Smooth muscle cell of the umbilical artery (primary cell): ENCODE data around the gene FADS6. TPM values are rescaled to one million over a fixed set of nuclear protein-coding genes. Genes with fewer than 3 reads are reported as not detected.

Source experiments
- total RNA-seq: library from RNA; depleted of rRNA; stranded (reverse); fragments of >200 nt; gene quantifications from 2 replicates; pipeline ENCODE4 v1.2.3, GENCODE V29; 2014

The FADS6 gene, protein sequence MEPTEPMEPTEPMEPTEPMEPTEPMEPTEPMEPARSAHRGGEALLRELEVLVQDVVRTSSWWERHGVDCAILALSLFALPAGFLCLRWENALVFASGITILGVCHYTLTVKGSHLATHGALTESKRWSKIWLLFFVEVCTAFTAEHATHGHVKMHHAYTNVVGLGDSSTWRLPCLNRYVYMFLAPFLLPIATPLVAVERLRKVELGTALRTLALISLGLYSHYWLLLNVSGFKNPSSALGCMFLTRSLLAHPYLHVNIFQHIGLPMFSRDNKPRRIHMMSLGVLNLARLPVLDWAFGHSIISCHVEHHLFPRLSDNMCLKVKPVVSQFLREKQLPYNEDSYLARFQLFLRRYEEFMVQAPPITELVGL
- total RNA-seq: not detected in 2 replicates

DNA sequence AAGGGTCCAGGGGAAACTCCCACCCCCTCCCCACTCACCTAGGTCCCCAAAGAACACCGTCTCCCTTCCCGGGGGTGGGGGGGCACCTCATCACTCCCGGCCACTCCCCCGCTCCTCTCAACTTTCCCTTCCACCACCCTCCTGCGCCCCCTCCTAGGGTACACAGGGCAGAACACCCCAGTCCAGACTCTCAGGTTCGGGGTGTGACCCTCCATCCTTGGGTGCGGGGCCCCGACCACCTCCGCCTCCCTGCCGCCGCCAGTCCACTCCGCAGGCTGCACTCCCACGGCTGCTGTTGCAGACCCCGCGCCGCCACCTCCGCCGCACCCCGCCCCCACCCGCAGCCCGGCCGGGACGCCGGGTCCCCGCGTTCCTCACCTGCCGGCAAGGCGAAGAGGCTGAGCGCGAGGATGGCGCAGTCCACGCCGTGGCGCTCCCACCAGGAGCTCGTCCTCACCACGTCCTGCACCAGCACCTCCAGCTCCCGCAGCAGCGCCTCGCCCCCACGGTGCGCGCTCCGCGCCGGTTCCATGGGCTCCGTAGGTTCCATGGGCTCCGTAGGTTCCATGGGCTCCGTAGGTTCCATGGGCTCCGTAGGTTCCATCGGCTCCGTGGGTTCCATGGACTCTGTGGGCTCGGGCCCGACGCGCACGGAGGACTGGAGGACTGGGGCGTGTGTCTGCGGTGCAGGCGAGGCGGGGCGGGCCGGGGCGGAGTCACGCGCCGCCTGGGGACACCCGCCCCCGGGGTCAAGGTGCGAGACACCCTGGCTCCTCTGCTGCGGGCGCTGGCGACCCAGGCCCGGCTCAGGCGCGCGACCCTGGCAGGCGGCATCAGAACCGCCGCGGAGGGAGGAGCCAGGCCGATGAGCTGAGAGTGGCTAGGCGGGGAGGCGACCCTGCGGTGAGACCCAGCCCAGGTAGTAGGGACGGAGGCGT, at the start of gene FADS6:
TSS of gene FADS6 (minus strand) at position 660 of the 938 bp plus-strand sequence. CDS start at position 622, 38 bp downstream.

DNA sequence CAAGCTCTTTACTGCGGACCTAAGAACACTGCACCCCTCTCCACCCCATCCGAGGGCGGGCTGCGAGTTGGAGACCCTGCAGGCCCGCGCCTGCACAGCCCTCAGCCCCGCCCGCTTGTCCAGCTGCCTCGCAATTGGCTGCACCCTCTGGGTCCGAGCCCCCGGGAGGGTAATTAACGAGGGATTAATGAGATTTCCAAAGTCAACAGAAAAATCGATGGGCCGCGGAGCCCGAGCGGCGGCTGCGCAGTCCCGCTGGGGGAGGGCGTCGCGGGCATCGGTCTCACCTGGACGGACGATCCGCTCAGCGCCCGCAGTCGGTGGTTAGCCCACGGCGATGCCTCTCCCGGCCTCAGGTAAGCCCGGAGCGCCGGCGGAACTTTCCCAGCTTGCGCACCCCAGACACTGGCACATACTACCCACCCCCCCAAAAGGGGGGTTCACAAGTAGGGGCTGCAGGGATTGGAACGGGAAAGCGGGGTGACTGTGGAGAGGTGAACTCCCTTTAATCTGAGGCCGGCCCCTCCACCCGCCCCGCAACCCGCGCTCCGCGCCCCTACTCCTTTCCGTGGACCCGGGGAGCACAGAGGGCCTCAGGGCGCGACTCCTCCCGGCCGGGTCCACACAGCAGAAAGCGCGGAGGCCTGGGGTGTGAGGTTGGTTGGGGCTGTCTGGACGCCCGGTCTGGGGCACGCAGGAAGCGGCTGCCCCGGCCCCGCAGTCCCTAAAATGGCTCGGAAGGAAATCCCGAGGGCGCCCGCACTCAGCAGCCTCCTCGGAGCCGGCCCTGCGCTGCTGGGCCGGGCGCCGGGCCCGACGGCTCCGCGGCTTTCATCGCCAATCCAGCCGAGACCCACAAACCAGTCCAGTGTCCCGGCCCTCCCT, 42.4 kb upstream of the FADS6 start, which contains the start of gene OTOP3:
TSS of gene OTOP3 (plus strand) at position 314 of the 885 bp plus-strand sequence. CDS start at position 338, 24 bp downstream.

DNA sequence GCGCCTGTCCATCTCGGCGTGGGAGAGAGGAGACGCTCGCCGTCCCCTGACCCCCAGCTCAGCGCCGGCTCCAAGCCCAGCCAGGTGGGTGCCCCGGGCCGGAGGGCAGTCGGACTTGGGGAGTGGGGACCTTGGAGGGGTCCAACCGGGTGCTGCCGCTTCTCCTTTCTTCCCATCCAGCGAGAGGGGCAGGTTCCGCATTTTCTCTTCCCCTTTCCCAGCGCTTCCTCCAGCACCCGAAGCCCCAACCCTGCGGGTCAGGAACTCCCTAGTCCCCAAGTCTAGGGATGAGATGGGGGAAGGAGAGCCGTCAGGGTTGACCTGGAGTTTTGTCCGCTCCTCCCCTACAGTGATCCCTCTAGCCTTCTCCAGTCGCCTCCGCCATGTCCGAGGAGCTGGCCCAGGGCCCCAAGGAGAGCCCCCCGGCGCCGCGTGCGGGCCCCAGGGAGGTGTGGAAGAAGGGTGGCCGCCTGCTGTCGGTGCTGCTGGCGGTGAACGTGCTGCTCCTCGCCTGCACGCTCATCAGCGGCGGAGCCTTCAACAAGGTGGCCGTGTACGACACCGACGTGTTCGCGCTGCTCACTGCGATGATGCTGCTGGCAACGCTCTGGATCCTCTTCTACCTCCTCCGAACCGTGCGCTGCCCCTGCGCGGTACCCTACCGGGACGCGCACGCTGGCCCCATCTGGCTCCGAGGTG, 31.0 kb upstream of the FADS6 start, which contains the start of gene OTOP2:
TSS of gene OTOP2 (plus strand) at position 24 of the 699 bp plus-strand sequence. CDS start at position 384, 360 bp downstream.

DNA sequence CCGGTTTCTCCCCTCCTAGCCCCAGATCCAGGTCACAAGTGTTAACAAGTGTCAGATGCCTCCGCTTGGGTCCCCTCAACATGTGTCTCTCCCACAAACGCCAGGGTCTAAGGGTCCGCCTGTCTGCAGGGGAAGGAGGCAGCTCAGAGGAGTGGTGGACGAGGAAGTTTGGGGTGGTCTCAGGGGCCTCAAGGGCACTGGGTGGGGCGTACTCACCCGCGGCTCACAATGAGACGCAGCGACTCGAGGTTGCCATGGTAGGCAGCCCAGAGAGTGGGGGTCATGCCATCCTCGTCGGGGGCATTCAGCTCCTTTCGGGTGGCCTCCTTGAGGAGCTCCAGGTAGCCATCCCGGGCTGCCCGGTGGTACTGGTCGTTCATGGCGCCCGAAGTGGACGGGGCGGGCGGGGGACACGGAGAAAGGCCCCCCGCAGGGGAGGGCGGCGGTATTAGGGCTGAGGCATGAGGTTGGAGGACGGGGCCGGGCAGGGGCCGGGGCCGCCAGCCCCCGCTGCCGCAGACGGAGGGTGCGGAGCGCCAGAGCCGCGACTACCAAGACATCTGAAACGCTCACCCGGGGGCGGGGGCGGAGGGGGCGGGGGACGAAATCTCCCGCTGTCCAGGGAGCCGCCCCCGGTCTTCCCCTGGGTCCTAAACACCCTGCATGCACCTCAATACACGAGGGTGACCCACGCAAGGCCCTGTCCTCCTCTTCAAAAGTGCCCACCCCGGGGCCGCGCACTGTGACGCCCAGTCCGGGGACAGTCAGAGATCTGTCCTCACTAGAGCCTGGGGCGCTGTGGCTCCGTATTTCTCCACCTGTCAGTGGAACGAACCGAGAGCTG, 29.5 kb upstream of the FADS6 start, which contains the start of gene USH1G:
TSS of gene USH1G (minus strand) at position 562 of the 844 bp plus-strand sequence. CDS start at position 380, 182 bp downstream.

DNA sequence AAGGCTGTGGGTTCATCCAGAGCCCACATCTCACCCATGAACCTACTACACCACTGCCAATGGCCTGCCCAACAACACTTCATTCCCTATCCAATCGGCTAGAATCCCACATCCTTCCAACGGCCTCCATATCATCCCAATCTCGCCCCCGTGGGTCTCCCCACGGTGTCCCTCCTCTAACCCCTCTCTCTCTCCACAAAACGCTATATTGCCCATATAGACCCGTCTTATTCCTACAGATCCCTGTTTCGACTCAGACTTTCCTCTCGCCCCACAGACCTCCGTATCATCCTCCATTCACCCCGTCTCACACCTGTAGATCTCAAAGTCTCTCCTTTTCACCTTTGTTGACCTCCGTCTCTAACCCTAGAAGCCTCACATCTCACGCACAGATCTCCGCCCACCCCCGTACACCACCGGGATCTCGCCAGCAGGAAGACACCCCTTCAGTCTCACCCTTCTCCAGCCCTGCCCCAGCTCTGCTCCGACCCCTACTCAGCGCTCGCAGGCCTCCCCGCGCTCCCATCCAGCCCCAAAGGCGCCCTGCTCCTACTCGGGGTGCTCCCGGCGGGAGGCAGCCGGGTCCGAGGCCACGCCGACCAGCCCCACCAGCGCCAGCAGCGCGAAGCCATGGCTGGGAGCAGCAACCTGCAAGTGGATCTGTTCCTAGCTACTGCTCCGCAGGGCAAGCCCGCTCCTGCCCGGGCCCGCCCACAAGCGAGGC, 21.0 kb downstream of the FADS6 start, which contains the start of gene FDXR:
TSS of gene FDXR (minus strand) at position 682 of the 724 bp plus-strand sequence. CDS start at position 632, 50 bp downstream.

DNA sequence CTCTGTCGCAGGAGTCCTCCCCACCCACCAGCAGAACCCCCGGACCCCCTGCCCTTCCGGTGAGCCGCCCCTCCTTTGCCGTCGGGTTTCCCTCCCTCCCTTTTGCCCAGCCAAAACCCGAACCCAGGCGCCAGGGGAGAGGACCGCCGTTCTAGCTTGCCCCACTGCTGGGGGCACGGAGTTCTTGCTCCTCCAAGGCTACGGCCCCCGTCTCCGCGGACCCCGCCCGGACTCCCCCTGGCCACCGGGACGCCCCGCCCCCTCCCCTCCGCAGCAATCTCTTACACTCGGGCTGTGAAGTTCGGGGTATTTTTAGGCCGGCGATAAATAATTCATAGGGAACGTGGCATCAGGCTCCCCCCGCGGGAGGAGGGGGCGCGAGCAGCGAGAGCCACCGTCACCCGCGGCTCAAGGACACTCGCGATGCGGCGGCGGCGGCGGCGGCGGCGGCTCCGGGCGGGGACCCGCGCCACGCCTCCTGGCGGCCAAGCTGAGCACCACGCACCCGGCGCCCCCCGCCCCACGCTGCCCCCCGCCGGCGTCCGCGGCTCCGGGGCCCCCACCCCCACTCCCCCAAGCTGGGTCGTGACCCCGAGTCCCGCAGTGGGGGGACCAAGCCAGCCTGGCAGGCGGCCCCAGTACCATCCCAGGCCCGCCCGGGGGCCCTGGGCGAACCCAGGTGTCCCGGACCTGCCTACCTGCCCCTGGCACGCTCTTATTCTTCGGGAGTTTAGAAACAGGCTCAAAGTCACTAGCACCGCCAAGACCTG, 33.8 kb downstream of the FADS6 start, which contains the start of gene GRIN2C:
TSS of gene GRIN2C (minus strand) at position 427 of the 770 bp plus-strand sequence. CDS start 4,793 bp downstream, outside the sequence.

Other genes starting within 250 kb of the FADS6 start
- gene CD300LF, start 180.7 kb downstream of the FADS6 start, total RNA-seq: not detected in 2 replicates
- gene RAB37, start 156.4 kb downstream of the FADS6 start, total RNA-seq: 0.23 and 0.30 TPM in 2 replicates
- gene NHERF1, start 145.0 kb downstream of the FADS6 start, total RNA-seq: 14.6 and 37.0 TPM in 2 replicates
- 55.5 and 64.7 TPM in 2 replicates for gene NAT9, start 117.3 kb downstream of the FADS6 start, total RNA-seq
- gene GRIN2C, start 33.7 kb downstream of the FADS6 start, total RNA-seq: 0.18 and 0.30 TPM in 2 replicates
- 45.0 and 52.9 TPM in 2 replicates for gene FDXR, start 20.6 kb downstream of the FADS6 start, total RNA-seq
- gene USH1G, start 29.6 kb upstream of the FADS6 start, total RNA-seq: not detected in 2 replicates
- gene OTOP2, start 30.6 kb upstream of the FADS6 start, total RNA-seq: not detected in 2 replicates
- not detected in 2 replicates for gene OTOP3, start 42.3 kb upstream of the FADS6 start, total RNA-seq
- 0.18 and 0.30 TPM in 2 replicates for gene HID1, start 79.1 kb upstream of the FADS6 start, total RNA-seq
- gene CDR2L, start 94.0 kb upstream of the FADS6 start, total RNA-seq: 19.9 and 47.2 TPM in 2 replicates
- 18.8 and 22.0 TPM in 2 replicates for gene MRPL58, start 119.0 kb upstream of the FADS6 start, total RNA-seq
- gene ATP5PD, start 153.3 kb upstream of the FADS6 start, total RNA-seq: 202 and 315 TPM in 2 replicates
- gene KCTD2, start 153.6 kb upstream of the FADS6 start, total RNA-seq: 12.2 and 20.9 TPM in 2 replicates
- gene SLC16A5, start 194.3 kb upstream of the FADS6 start, total RNA-seq: 7.4 and 12.3 TPM in 2 replicates
- 1.8 and 2.8 TPM in 2 replicates for gene ARMC7, start 216.3 kb upstream of the FADS6 start, total RNA-seq
- gene NT5C, start 238.1 kb upstream of the FADS6 start, total RNA-seq: 23.8 and 29.9 TPM in 2 replicates